Activated naive CD8-positive, alpha-beta T cell treated with anti-CD3 and anti-CD28 coated beads, Interleukin-2, amount 50 U/mL, for 16 hours (primary cell): ENCODE results near the gene ALKBH7.

Experiments used
- DNase-seq: peaks from one replicate; pipeline ENCODE4 v3.0.0-alpha.2; 2020; ENCODE audit warnings: low read depth, low spot score

The ALKBH7 gene

GRCh38 chr19:6364353-6364752, 8.2 kb upstream of the ALKBH7 start:
- no peak for DNase-seq

- DNase-seq, result peak; percentile 99
Observed at GRCh38 chr19:6373096-6373812, 660 bp downstream of the ALKBH7 start.

- DNase-seq, result no peak
Observed at GRCh38 chr19:6373813-6374108, 1.2 kb downstream of the ALKBH7 start.

- DNase-seq, result no peak
Observed at GRCh38 chr19:6374161-6374709, 1.6 kb downstream of the ALKBH7 start.

- no peak for DNase-seq
Observed at GRCh38 chr19:6374711-6375410, 2.3 kb downstream of the ALKBH7 start.

- DNase-seq, result no peak
Observed at GRCh38 chr19:6375411-6376010, 2.9 kb downstream of the ALKBH7 start, which contains the start of gene PSPN. TSS of gene PSPN (minus strand) at chr19:6375933. CDS start at chr19:6375849, 84 bp downstream.

- DNase-seq, result no peak
Observed at GRCh38 chr19:6376512-6377190, 4.1 kb downstream of the ALKBH7 start.

GRCh38 chr19:6378041-6378440, 5.4 kb downstream of the ALKBH7 start:
- no peak for DNase-seq

GRCh38 chr19:6378486-6378885, 5.9 kb downstream of the ALKBH7 start:
- no peak for DNase-seq

GRCh38 chr19:6379744-6380143, 7.2 kb downstream of the ALKBH7 start:
- no peak for DNase-seq

GRCh38 chr19:6381030-6381750, 8.6 kb downstream of the ALKBH7 start:
- no peak for DNase-seq

- no peak for DNase-seq
Observed at GRCh38 chr19:6383188-6383587, 10.6 kb downstream of the ALKBH7 start.

- DNase-seq, result no peak
Observed at GRCh38 chr19:6384381-6384780, 11.8 kb downstream of the ALKBH7 start.

- DNase-seq, result no peak
Observed at GRCh38 chr19:6387372-6387771, 14.8 kb downstream of the ALKBH7 start.

GRCh38 chr19:6392221-6393073, 19.9 kb downstream of the ALKBH7 start:
- DNase-seq, result no peak

GRCh38 chr19:6393074-6393982, 20.7 kb downstream of the ALKBH7 start, which contains the start of gene GTF2F1:
TSS of gene GTF2F1 (minus strand) at chr19:6393164. CDS start at chr19:6392995, 169 bp downstream.
- DNase-seq, result peak; percentile 89

GRCh38 chr19:6393983-6394412, 21.4 kb downstream of the ALKBH7 start:
- DNase-seq, result peak; percentile 47

- DNase-seq, result no peak
Observed at GRCh38 chr19:6394831-6395230, 22.2 kb downstream of the ALKBH7 start.

- DNase-seq, result no peak
Observed at GRCh38 chr19:6396305-6396704, 23.7 kb downstream of the ALKBH7 start.
